ENCODE results near the gene MUC5B. TPM values are rescaled to one million over a fixed set of nuclear protein-coding genes. Genes with fewer than 3 reads are reported as not detected.
A peak's percentile ranks its signal among the peaks of the same experiment; 100 is the strongest.
"Not testable (repeated sequence)": the region's sequence is repeated elsewhere in the genome, so short reads cannot be mapped to it uniquely, and the experiment has no call there.

Gene MUC5B
- total RNA-seq, 1 donor from 2014 or later: not detected

GRCh38 chr11:1263010-1263409 lies 40.1 kb downstream of the MUC5B start:
- H3K27ac Mint-ChIP-seq: no peak overlapping the region
- DNase-seq (ENCODE audit: low spot score in 2 of 2, unreplicated experiment in 2 of 2): no peak

GRCh38 chr11:1264444-1264843 lies 41.6 kb downstream of the MUC5B start:
- not testable (repeated sequence) for DNase-seq (ENCODE audit: low spot score in 2 of 2, unreplicated experiment in 2 of 2); H3K36me3 Mint-ChIP-seq; H3K4me1 Mint-ChIP-seq; H3K27me3 Mint-ChIP-seq (ENCODE audit: low read depth); H3K4me3 Mint-ChIP-seq; H3K27ac Mint-ChIP-seq
- peaks cover 12% of the 10 kb centered on the region for H3K9me3 Mint-ChIP-seq

More at GRCh38 chr11:1263010-1263409, 40.1 kb downstream of the MUC5B start:
- TF ChIP-seq CTCF (IDR thresholded peaks at IDR 0.05; ENCODE audit: unreplicated experiment): no peak
- peaks cover 2% of the 10 kb centered on the region for H3K4me1 Mint-ChIP-seq
- peak overlapping the region; percentile 70 for H3K4me3 Mint-ChIP-seq
- H3K27me3 Mint-ChIP-seq (ENCODE audit: low read depth): no peaks in the 10 kb centered on the region
- peaks cover 2% of the 10 kb centered on the region for H3K36me3 Mint-ChIP-seq
- peaks cover 12% of the 10 kb centered on the region for H3K9me3 Mint-ChIP-seq

GRCh38 chr11:1265480-1265879 lies 42.6 kb downstream of the MUC5B start:
- not testable (repeated sequence) for H3K27ac Mint-ChIP-seq; H3K4me3 Mint-ChIP-seq; H3K36me3 Mint-ChIP-seq; H3K27me3 Mint-ChIP-seq (ENCODE audit: low read depth); H3K4me1 Mint-ChIP-seq; DNase-seq (ENCODE audit: low spot score in 2 of 2, unreplicated experiment in 2 of 2)
- H3K9me3 Mint-ChIP-seq: peaks cover 12% of the 10 kb centered on the region

GRCh38 chr11:1266976-1267375 lies 44.1 kb downstream of the MUC5B start:
- not testable (repeated sequence) for DNase-seq (ENCODE audit: low spot score in 2 of 2, unreplicated experiment in 2 of 2)

GRCh38 chr11:1267441-1268100 lies 44.7 kb downstream of the MUC5B start:
- H3K4me3 Mint-ChIP-seq: no peak overlapping the region
- H3K27ac Mint-ChIP-seq: no peak overlapping the region
- peaks cover 12% of the 10 kb centered on the region for H3K9me3 Mint-ChIP-seq
- H3K4me1 Mint-ChIP-seq: peaks cover 2% of the 10 kb centered on the region
- H3K36me3 Mint-ChIP-seq: peaks cover 2% of the 10 kb centered on the region
- DNase-seq (ENCODE audit: low spot score in 2 of 2, unreplicated experiment in 2 of 2): no peak
- no peaks in the 10 kb centered on the region for H3K27me3 Mint-ChIP-seq (ENCODE audit: low read depth)
- no peak for TF ChIP-seq CTCF (IDR thresholded peaks at IDR 0.05; ENCODE audit: unreplicated experiment)

More at GRCh38 chr11:1266976-1267375, 44.1 kb downstream of the MUC5B start:
- not testable (repeated sequence) for H3K36me3 Mint-ChIP-seq; H3K27me3 Mint-ChIP-seq (ENCODE audit: low read depth); H3K27ac Mint-ChIP-seq; H3K4me3 Mint-ChIP-seq; H3K4me1 Mint-ChIP-seq
- H3K9me3 Mint-ChIP-seq: peaks cover 12% of the 10 kb centered on the region

- H3K4me1 Mint-ChIP-seq: no peaks in the 10 kb centered on the region
- DNase-seq (ENCODE audit: low spot score in 2 of 2, unreplicated experiment in 2 of 2): no peak
- H3K4me3 Mint-ChIP-seq: no peak overlapping the region
- H3K27ac Mint-ChIP-seq: no peak overlapping the region
- H3K27me3 Mint-ChIP-seq (ENCODE audit: low read depth): no peaks in the 10 kb centered on the region
- no peak for TF ChIP-seq CTCF (IDR thresholded peaks at IDR 0.05; ENCODE audit: unreplicated experiment)
- peaks cover 6% of the 10 kb centered on the region for H3K9me3 Mint-ChIP-seq
- peaks cover 4% of the 10 kb centered on the region for H3K36me3 Mint-ChIP-seq
Observed at GRCh38 chr11:1269957-1270356, 47.1 kb downstream of the MUC5B start.

- Mint-ChIP-seq H3K9me3 (peaks cover 4% of the 10 kb centered on the region), H3K36me3 (peaks cover 3% of the 10 kb centered on the region), H3K4me3 (no peak overlapping the region), H3K27me3 (ENCODE audit: low read depth) (no peaks in the 10 kb centered on the region), H3K4me1 (no peaks in the 10 kb centered on the region), H3K27ac (no peak overlapping the region)
- no peak for DNase-seq (ENCODE audit: low spot score in 2 of 2, unreplicated experiment in 2 of 2)
- TF ChIP-seq CTCF (IDR thresholded peaks at IDR 0.05; ENCODE audit: unreplicated experiment): no peak
Observed at GRCh38 chr11:1270476-1270875, 47.6 kb downstream of the MUC5B start.

Data from mesothelial cell of epicardium (in vitro differentiated cells).